Measurements from ENCODE around the gene NLGN2.

The NLGN2 gene

DNA sequence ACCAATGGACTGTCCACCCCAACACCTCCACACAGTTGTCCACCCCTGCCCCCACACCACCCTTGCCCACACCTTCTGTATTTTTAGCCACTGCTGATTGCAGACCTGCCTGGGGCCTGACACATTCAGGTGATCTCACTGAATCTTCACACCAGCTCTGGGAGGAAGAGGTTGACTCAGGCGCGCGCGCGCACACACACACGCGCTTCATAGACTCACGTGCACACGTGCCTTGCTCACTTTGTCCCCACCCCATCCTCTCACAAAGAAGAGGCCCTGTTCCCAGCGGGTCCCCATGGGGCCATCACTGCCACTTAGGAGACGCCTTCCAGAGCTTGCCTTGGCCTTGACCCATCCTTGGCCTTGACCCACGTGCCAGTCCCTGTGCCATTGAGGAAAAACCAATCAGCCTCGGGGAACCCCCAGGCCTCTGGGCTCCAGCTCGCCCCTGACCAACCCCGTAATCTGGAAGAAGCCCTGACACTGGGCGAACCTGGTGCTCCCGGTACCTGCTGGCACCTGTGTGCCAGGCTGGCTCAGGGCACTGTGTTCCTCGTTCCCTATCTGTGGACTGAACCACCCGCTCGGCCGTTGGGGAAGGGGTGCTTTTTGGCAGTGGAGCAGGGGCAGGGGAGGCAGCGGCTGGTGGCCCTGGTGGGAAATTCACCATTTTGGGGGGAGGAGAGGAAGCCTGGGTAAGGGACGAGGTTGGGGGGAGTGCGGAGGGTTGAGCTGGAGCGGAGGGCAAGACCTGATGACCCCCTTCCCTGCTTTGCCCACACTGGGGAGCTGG lies 3.2 kb downstream of the NLGN2 start:
- FAIRE-seq (no peak), DNase-seq (ENCODE audit: insufficient read length, low spot score) (no peak)
- no peak for TF ChIP-seq SPI1 (IDR thresholded peaks at IDR 0.05; ENCODE audit: low read depth, low read length)
- no peak for TF ChIP-seq POLR2AphosphoS5 (IDR thresholded peaks at IDR 0.05; ENCODE audit: low read depth, low read length)
- TF ChIP-seq TAF1 (IDR thresholded peaks at IDR 0.05; ENCODE audit: low read depth, low read length), result no peak
- TF ChIP-seq PAX5 (IDR thresholded peaks at IDR 0.05; ENCODE audit: insufficient read depth, low read length, severe bottlenecking), result no peak
- no peak for TF ChIP-seq POLR2A (IDR thresholded peaks at IDR 0.05; ENCODE audit: low read depth, low read length)
- TF ChIP-seq POU2F2 (IDR thresholded peaks at IDR 0.05; ENCODE audit: low read depth, low read length), result no peak

DNA sequence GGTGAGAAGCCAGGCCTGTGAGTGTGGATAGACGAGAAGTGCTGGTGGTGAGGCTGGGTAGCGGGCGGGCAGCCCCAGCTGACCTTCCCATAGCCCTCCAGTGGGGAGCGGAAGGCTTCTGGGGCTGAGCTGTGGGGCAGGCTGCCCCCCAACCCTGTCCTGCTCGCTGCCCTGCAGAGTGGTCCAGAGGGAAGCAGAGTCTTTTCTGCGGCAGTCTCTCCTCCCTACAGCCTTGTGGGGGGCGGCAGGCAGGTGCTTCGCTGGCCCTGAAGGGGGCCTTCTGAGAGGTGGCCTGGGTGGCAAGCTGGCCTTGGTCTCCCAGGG lies 3.7 kb downstream of the NLGN2 start:
- no peak for FAIRE-seq

DNA sequence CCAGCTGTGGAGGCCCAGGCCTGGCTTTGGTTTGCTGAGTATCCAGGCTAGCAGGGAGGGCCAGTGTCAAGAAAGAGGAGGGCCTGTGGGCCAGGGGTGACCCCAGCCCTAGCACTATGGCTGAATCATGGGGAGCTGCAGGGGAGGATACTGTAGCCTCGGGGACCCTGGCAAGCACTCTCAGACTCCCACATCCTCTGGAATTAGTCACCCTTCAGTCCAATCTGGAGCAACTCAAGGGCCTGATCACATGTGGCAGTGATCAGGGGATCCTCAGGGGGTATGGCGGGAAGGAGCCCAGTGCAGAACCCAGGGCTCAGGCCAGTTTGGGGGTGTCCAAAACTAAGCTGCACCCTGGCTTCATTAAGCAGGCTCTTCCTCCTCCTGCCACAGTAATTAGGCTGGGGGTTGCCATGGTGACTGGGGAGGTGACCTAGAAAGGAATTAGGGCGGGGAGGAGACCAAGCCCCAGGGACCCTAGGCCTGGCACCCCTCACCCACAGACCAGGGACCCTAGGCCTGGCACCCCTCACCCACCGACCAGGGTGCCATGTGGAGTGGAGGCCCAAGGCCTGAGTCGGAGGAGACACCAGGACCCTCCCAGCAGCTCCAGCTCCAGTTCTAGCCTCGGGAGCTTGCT lies 5.8 kb downstream of the NLGN2 start:
- no peak for DNase-seq (ENCODE audit: insufficient read length, low spot score)
- no peak for FAIRE-seq
- TF ChIP-seq SPI1 (IDR thresholded peaks at IDR 0.05; ENCODE audit: low read depth, low read length), result no peak
- TF ChIP-seq POLR2A (IDR thresholded peaks at IDR 0.05; ENCODE audit: low read depth, low read length), result no peak
- no peak for TF ChIP-seq POU2F2 (IDR thresholded peaks at IDR 0.05; ENCODE audit: low read depth, low read length)
- no peak for TF ChIP-seq TAF1 (IDR thresholded peaks at IDR 0.05; ENCODE audit: low read depth, low read length)
- TF ChIP-seq PAX5 (IDR thresholded peaks at IDR 0.05; ENCODE audit: insufficient read depth, low read length, severe bottlenecking), result no peak
- no peak for TF ChIP-seq POLR2AphosphoS5 (IDR thresholded peaks at IDR 0.05; ENCODE audit: low read depth, low read length)

More for the DNA sequence above, 3.7 kb downstream of the NLGN2 start:
- no peak for TF ChIP-seq POU2F2 (IDR thresholded peaks at IDR 0.05; ENCODE audit: low read depth, low read length)
- TF ChIP-seq POLR2A (IDR thresholded peaks at IDR 0.05; ENCODE audit: low read depth, low read length), result no peak
- TF ChIP-seq TAF1 (IDR thresholded peaks at IDR 0.05; ENCODE audit: low read depth, low read length), result no peak
- no peak for TF ChIP-seq PAX5 (IDR thresholded peaks at IDR 0.05; ENCODE audit: insufficient read depth, low read length, severe bottlenecking)
- no peak for TF ChIP-seq POLR2AphosphoS5 (IDR thresholded peaks at IDR 0.05; ENCODE audit: low read depth, low read length)
- no peak for TF ChIP-seq SPI1 (IDR thresholded peaks at IDR 0.05; ENCODE audit: low read depth, low read length)
- DNase-seq (ENCODE audit: insufficient read length, low spot score), result no peak

DNA sequence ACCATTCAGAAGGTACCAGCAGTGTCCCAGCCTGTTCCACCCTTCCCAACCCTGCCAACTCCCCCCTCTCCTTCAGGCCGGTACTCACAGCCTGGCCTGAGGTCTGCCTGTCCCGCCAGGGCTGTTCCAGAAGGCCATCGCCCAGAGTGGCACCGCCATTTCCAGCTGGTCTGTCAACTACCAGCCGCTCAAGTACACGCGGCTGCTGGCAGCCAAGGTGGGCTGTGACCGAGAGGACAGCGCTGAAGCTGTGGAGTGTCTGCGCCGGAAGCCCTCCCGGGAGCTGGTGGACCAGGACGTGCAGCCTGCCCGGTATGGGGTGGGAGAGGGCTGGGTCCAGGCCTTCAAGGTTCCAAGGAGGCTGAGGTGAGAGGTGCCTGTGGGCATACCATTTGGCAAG lies 7.2 kb downstream of the NLGN2 start:
- TF ChIP-seq TAF1 (IDR thresholded peaks at IDR 0.05; ENCODE audit: low read depth, low read length) (no peak), POU2F2 (IDR thresholded peaks at IDR 0.05; ENCODE audit: low read depth, low read length) (no peak), SPI1 (IDR thresholded peaks at IDR 0.05; ENCODE audit: low read depth, low read length) (no peak), POLR2A (IDR thresholded peaks at IDR 0.05; ENCODE audit: low read depth, low read length) (no peak), POLR2AphosphoS5 (IDR thresholded peaks at IDR 0.05; ENCODE audit: low read depth, low read length) (no peak), PAX5 (IDR thresholded peaks at IDR 0.05; ENCODE audit: insufficient read depth, low read length, severe bottlenecking) (no peak)
- DNase-seq (ENCODE audit: insufficient read length, low spot score) (no peak), FAIRE-seq (no peak)

DNA sequence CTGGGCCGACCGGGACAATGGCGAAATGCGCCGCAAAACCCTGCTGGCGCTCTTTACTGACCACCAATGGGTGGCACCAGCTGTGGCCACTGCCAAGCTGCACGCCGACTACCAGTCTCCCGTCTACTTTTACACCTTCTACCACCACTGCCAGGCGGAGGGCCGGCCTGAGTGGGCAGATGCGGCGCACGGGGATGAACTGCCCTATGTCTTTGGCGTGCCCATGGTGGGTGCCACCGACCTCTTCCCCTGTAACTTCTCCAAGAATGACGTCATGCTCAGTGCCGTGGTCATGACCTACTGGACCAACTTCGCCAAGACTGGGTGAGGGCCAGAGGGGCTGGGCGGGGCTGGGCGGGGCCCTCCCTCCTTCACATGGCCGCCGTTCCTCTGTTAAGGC lies 8.1 kb downstream of the NLGN2 start:
- TF ChIP-seq TAF1 (IDR thresholded peaks at IDR 0.05; ENCODE audit: low read depth, low read length), result no peak
- no peak for TF ChIP-seq POU2F2 (IDR thresholded peaks at IDR 0.05; ENCODE audit: low read depth, low read length)
- no peak for TF ChIP-seq SPI1 (IDR thresholded peaks at IDR 0.05; ENCODE audit: low read depth, low read length)
- no peak for TF ChIP-seq POLR2AphosphoS5 (IDR thresholded peaks at IDR 0.05; ENCODE audit: low read depth, low read length)
- no peak for TF ChIP-seq PAX5 (IDR thresholded peaks at IDR 0.05; ENCODE audit: insufficient read depth, low read length, severe bottlenecking)
- no peak for TF ChIP-seq POLR2A (IDR thresholded peaks at IDR 0.05; ENCODE audit: low read depth, low read length)
- FAIRE-seq (no peak), DNase-seq (ENCODE audit: insufficient read length, low spot score) (no peak)

DNA sequence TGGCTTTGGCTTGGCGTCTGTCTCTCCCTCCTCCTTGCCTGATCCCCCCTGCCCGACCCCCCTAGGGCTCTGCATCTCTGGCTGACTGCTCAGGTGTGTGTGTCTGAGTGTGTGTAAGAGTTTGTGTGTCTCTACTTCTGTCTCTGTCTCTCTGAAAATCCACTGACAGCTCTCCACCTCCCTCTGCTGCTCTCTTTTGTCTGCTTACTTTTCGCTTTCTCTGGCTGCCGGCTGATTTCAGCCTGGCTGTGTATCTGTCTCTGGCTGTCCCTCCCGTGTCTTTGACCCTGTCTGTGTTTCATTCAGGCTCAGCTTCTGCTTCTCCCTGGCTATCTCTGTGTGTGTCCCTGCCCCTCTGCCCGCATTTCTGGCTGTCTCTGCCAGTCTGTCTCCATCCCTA lies 8.7 kb downstream of the NLGN2 start:
- no peak for FAIRE-seq
- TF ChIP-seq POU2F2 (IDR thresholded peaks at IDR 0.05; ENCODE audit: low read depth, low read length), result no peak
- no peak for TF ChIP-seq PAX5 (IDR thresholded peaks at IDR 0.05; ENCODE audit: insufficient read depth, low read length, severe bottlenecking)
- TF ChIP-seq TAF1 (IDR thresholded peaks at IDR 0.05; ENCODE audit: low read depth, low read length), result no peak
- TF ChIP-seq POLR2AphosphoS5 (IDR thresholded peaks at IDR 0.05; ENCODE audit: low read depth, low read length), result no peak
- TF ChIP-seq SPI1 (IDR thresholded peaks at IDR 0.05; ENCODE audit: low read depth, low read length), result no peak
- TF ChIP-seq POLR2A (IDR thresholded peaks at IDR 0.05; ENCODE audit: low read depth, low read length), result no peak
- no peak for DNase-seq (ENCODE audit: insufficient read length, low spot score)

DNA sequence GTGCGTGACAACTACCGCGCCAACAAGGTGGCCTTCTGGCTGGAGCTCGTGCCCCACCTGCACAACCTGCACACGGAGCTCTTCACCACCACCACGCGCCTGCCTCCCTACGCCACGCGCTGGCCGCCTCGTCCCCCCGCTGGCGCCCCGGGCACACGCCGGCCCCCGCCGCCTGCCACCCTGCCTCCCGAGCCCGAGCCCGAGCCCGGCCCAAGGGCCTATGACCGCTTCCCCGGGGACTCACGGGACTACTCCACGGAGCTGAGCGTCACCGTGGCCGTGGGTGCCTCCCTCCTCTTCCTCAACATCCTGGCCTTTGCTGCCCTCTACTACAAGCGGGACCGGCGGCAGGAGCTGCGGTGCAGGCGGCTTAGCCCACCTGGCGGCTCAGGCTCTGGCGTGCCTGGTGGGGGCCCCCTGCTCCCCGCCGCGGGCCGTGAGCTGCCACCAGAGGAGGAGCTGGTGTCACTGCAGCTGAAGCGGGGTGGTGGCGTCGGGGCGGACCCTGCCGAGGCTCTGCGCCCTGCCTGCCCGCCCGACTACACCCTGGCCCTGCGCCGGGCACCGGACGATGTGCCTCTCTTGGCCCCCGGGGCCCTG lies 9.5 kb downstream of the NLGN2 start:
- TF ChIP-seq POLR2A (IDR thresholded peaks at IDR 0.05; ENCODE audit: low read depth, low read length) (no peak), POLR2AphosphoS5 (IDR thresholded peaks at IDR 0.05; ENCODE audit: low read depth, low read length) (no peak), PAX5 (IDR thresholded peaks at IDR 0.05; ENCODE audit: insufficient read depth, low read length, severe bottlenecking) (no peak), TAF1 (IDR thresholded peaks at IDR 0.05; ENCODE audit: low read depth, low read length) (no peak), SPI1 (IDR thresholded peaks at IDR 0.05; ENCODE audit: low read depth, low read length) (no peak), POU2F2 (IDR thresholded peaks at IDR 0.05; ENCODE audit: low read depth, low read length) (no peak)
- DNase-seq (ENCODE audit: insufficient read length, low spot score) (no peak), FAIRE-seq (no peak)

DNA sequence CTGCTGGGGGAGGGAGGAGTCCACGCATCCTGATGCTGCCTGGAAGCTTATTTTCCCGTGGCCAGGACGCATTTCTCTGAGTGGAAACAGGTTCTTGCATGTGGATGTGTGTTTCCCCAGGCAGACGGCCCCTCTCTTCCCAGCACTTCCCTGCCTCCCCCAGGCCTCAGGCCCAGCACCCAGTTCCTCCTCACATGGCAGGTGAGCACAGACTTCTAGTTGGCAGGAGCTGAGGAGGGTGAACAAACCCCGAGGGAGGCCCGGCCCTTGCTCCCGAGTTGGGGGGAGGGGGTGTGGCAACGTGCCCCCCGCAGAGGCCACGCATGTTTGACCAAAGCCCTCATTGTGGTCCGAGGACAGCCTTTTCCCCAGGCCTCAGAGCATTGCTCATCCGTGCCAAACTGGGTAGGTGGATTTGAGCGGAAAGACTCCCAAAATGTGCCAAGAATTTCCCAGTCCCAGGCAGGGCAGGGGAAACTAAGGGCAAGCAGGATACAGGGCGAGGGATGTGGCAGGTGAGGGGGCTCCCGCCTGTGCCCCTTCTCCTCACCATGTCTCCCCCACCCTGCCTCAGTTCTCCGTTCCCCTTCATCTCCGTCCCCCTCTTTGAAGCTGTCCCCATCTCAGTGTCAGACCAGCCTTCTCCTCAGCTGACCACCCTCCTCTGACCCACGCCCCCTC lies 11.0 kb downstream of the NLGN2 start:
- FAIRE-seq, result no peak
- TF ChIP-seq POU2F2 (IDR thresholded peaks at IDR 0.05; ENCODE audit: low read depth, low read length), result no peak
- no peak for TF ChIP-seq TAF1 (IDR thresholded peaks at IDR 0.05; ENCODE audit: low read depth, low read length)
- TF ChIP-seq POLR2AphosphoS5 (IDR thresholded peaks at IDR 0.05; ENCODE audit: low read depth, low read length), result no peak
- no peak for TF ChIP-seq POLR2A (IDR thresholded peaks at IDR 0.05; ENCODE audit: low read depth, low read length)
- TF ChIP-seq SPI1 (IDR thresholded peaks at IDR 0.05; ENCODE audit: low read depth, low read length), result no peak
- no peak for TF ChIP-seq PAX5 (IDR thresholded peaks at IDR 0.05; ENCODE audit: insufficient read depth, low read length, severe bottlenecking)
- DNase-seq (ENCODE audit: insufficient read length, low spot score), result no peak
